ELR (cell line): ENCODE data around the gene PTPRN2.
"Not testable (repeated sequence)": the region's sequence is repeated elsewhere in the genome, so short reads cannot be mapped to it uniquely, and the experiment has no call there.

Source experiments
- DNase-seq: peaks from one replicate; pipeline ENCODE4 v3.0.0-alpha.2; 2015; ENCODE audit warnings: low read depth

The PTPRN2 gene

DNA sequence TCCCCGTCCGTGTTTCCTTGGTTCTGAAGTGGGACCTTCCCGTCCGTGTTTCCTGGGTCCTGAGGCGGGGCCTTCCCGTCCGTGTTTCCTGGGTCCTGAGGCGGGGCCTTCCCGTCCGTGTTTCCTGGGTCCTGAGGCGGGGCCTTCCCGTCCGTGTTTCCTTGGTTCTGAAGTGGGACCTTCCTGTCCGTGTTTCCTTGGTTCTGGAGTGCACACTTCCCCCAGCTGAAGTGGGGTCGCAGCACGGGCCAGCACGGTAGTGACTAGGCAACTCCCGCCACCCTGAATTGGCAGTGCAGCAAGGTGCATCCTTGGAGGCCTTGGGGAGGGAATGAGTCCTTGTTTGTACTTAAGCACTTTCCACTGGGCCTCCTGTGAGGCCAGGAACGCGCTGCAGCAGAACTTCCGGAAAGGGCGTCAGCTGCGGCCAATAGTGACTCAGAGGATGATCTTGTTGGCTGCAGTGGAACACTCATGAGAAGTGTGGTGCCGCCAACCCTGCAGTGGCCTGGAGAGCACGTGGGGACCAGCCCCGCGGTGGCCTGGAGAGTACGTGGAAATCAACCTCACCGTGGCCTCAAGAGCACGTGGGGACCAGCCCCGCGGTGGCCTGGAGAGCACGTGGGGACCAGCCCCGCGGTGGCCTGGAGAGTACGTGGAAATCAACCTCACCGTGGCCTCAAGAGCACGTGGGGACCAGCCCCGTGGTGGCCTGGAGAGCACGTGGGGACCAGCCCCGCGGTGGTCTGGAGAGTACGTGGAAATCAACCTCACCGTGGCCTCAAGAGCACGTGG, 685.6 kb downstream of the PTPRN2 start:
- DNase-seq = not testable (repeated sequence)

DNA sequence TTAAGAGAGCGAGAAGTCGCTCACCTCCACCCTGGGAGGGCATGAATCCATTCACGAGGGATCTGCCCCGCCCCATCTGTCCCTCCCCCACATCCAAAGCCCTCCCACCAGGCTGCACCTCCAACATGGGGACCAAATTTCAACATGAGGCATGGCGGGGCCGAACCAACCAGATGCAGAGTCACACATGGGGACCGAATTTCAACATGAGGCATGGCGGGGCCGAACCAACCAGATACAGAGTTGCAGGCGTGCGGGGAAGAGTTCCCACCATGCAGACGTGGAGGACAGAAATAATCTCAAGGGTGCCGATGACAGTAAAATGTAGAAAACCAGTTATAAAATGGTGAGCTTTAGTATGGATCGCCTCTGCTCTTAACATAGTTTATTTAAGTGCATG, 686.5 kb downstream of the PTPRN2 start:
- no peak for DNase-seq

DNA sequence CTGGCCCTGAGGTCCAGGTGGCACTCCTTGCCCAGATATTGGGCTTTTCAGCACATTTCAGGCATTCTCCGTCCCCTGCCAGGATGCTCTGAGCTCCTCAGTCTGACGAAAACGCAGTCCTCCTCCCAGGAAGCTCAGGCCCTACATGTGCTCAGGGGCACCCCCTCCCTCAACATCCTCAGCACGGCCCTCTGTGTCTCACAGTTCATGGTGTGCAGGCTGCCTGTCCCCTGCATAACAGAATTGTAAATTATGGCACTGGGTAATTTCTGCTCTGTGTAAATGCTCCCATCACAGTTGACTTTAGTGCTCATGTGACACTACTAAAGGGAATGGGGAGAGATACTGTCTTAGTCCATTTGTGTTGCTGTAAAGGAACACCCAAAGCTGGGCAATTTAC, 687.1 kb downstream of the PTPRN2 start:
- no peak for DNase-seq

DNA sequence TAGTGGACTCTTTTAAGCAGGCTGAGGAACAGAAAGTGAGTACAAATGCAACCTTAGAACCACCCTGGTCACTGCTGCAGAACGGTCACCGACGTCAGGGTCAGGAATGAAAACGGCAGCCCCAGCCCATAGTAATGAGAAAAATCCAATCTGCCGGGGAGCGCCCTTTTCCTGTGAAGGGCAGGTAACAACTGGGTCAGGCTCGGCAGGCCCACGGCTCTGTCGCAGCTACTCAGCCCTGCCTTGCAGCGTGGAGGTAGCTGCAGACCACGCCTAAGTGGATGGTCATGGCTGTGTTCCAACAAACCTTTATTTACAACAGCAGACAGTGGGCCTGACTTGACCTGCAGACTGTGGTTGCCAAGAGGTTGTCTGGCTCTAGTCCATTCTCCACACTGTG, 687.6 kb downstream of the PTPRN2 start:
- DNase-seq = no peak

DNA sequence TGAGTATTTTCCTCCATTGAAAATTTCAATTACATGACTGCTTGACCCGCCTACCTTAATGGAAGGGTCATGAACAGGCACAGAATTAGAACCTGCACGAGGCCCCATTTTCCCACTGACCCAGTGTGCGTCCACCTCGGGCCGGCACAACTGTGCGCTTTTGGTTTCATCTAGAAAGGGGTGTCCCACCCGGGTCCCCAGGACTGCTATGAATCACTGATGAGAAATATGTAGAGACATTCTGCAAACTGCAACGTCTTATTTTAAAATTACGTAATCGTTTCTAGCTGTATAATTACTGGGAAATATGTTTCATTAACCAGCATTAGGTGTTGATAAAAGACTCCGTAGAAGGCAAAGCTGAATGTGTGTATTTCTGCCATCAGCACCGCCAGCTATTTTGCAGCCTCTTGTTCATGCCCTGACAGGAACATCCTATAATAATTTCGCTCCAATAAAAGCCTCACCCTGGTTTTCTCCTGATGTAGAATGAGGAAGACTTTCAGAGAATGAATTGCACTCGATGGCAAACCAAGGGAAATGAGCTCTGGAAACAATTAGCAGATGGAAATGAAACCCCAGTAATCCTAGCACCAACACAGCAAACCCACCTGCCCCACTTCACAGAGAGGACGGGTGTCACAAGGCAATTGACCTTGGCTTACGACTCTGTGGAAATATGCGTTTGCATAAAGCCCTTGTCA, 688.7 kb downstream of the PTPRN2 start:
- no peak for DNase-seq

DNA sequence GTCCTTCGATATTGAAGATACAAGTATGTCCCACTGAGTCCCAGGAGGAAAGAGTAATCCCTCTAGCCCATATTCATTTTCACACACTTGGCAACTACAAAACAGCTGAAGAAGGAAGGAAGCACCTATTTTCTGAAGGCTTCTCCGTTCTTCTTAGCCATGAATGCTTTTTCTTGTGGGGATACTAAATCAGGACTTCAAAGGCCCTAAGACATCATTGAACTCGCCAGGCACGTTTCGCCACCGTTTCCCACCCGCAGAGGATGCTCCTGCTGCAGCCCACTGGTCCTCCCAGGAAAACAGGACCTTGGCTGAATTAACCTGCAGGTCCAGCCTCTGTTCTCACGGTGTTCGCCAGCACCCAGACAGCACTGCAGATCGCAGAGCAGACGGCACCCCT, 689.4 kb downstream of the PTPRN2 start:
- no peak for DNase-seq

DNA sequence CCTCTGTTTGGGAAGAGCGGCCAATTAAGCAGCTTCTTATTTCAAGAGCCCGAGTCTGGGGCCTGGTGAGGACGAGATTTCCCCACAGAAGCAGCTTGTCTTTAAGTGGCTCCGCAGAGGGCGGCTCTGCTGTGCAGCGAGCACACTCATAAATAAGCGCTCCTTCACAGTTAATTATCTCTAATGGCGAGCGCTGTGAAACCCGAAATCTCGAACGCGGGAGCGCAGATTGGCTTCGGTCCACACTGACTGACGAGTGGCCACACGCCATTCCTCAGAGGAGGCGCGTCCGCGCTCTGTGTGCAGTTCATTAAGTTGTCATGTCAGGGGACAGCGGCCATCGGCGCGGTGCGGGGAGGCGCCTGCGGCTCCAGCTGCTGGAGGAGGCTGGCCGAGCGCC, 689.9 kb downstream of the PTPRN2 start:
- no peak for DNase-seq

DNA sequence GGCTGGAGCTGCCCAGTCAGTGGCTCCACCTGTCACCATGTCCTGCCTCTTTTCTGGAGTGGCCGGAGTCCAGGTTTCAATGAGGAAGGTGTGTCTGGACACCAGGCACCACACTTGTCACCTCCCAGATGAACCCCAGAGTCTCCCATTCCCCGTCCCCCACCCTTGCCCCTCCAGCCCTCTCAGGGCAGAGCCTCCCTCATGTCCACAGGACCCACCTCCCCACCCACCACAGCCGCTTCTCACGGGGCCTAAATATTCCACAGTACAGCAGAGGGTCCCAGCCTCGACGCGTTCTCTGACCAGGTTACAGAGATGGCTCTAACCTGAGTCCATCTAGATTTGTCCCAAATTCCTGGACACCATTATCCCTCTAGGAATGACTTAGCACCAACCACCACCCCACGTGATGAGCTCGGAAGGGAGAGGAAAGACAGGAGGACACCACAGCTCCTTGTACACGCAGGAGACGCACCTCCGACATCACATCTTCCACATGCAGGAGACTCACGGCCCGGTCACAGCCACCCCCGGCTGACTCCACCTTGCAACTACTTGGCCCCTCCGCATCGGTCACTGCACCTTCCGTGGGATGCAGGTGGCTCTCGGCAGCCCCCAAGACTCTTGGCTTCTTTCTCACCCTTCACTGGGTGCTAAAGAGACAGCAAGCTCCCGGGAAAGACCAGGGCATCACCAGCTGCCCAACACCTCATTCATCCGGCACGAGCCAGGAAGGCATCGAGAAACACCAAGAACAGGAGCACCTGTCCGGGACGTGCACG, 690.7 kb downstream of the PTPRN2 start:
- no peak for DNase-seq

DNA sequence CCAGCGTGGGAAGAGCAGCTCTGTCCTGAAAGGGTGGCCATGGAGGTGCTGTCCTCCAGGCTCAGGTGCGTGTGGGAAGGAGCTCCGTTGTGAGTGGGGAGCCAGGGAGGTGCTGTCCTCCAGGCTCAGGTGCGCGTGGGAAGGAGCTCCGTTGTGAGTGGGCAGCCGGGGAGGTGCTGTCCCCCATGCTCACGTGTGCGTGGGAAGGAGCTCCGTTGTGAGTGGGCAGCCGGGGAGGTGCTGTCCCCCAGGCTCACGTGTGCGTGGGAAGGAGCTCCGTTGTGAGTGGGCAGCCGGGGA, 691.3 kb downstream of the PTPRN2 start:
- DNase-seq = not testable (repeated sequence)

DNA sequence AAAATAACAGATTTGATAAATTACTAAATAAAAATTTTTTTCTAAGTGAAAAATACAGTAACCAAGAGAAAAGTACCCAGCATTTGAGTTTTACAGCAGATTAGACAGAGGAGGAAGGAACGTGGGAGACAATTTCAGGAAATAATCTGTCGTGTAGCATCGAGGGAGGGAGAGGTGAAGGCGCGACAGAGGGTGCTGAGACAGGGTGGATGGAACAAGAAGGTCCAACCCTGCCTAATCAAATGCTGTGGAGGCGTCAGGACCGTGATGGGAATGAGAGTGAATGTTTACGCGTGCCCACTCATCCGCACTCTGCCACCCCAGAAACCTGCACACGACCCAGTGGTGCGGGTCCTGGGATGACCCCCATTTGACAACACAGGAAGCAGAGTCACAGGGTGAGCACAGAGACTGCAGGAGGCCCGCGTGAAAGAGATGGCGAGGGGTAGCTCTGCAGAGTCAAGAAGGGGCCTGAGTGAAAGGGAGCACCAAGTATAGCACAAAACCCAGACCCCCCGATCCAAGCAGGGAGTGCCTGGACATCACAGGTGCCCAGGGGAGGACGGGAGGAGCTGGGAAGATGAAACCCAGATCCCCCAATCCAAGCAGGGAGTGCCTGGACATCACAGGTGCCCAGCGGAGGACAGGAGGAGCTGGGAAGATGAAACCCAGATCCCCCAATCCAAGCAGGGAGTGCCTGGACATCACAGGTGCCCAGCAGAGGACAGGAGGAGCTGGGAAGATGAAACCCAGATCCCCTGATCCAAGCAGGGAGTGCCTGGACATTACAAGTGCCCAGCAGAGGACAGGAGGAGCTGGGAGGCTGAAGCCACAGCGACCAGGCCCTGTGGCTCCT, 691.9 kb downstream of the PTPRN2 start:
- no peak for DNase-seq

DNA sequence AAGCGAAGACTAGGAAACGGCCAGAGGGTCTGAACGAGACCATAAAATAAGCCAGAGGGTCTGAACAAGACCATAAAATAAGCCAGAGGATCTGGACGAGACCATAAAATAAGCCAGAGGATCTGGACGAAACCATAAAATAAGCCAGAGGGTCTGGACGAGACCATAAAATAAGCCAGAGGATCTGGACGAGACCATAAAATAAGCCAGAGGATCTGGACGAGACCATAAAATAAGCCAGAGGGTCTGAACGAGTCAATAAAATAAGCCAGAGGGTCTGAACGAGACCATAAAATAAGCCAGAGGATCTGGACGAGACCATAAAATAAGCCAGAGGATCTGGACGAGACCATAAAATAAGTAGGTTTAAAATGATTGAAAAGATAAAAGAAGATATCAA, 692.5 kb downstream of the PTPRN2 start:
- DNase-seq = not testable (repeated sequence)

DNA sequence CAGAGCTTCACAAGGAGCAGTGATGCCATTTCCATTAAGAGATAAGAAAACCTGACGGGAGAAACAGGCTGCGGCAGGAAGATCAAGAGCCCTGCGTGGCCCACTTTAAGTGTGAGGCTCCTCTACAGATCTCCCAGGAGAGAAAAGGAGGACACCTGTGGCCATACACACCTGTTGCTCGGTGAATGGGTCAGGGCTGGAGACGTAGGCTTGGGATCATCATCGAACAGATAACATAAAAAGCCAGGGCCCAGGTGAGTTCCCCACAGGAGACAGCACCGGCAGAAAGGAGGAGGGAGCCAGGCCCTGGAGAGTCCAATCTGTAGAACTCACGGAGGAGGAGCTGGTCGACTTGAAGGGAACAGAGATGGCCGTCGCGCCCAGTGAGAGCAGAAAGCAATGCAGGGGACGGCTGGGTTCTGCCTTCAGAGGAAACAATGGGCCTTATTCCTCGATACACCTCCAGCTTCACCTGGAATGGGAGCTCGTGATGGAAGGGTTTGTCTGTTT, 694.0 kb downstream of the PTPRN2 start:
- DNase-seq = no peak

DNA sequence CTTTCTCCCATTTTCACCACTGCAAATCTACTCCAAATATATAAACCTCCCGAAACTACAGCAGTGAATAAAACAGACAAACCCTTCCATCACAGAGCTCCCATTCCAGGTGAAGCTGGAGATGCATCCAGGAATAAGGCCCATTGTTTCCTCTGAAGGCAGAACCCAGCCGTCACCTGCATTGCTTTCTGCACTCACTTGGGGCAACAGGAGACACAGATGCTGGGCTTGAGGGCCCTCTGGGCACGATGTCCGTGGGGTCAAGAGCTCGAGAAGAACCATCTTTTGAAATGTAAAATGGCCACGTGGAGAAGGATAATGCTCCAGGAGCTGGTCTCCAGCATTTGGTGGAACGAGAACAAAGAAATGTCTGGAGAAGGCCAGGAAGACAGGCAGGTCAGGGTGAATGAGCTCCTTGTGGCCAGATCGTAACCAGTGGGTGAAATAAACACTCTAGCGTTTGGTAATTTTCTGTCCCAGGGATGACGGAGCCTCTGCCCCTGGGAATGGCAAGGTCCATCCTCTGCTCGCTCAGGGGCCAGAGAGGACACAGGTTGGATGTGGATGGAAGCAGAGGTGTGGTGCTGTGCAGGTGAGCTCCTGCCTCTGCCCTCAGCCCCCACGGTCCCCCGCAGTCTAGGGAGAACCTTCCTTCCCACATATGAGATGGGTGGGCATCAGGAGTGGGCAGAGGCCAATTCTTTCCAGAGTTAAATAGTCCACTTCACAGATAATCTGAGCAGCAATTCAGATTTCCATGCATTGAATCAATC, 694.7 kb downstream of the PTPRN2 start:
- DNase-seq = no peak

DNA sequence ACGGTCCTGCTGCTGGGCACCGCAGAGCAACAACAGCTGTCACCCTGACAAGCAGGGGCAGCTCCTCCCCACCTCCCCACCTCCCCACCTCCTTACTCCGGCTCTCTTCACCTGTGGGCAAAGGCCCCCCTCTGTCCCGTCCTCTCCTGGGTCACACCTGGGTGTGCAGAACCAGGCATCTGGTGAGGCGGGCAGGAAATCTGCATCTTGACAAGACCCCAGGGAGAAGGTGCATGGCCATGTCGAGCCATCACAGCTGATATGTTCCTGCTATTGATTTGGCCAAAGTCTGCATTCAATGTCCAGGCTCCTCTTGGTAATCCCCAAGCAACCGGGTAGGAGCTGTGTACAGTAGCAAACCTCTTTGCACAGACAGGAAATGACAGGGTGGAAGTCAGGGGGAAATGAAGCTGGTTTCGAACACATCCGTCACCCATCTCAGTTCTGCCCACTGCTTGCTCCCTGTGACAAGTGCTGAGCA, 696.7 kb downstream of the PTPRN2 start:
- DNase-seq = no peak

DNA sequence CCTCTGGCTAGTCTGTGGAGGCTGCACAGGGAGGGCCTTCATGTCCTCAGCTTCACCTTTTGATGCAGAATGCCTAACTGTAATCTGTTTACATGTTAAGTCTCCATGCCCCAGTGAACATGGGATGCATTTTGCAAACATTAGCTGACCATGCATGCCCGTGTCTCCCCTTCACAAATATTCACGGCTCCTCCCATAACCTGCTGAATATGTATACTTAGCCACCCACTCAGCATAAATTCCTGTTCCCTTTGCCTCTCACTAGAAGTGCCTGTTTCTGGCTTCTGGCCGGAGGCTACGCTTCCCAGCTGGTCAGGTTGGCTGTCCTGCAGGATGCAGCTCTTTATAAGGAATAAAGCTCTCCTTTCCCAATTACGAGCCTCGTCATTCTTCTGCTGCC, 698.1 kb downstream of the PTPRN2 start:
- no peak for DNase-seq

DNA sequence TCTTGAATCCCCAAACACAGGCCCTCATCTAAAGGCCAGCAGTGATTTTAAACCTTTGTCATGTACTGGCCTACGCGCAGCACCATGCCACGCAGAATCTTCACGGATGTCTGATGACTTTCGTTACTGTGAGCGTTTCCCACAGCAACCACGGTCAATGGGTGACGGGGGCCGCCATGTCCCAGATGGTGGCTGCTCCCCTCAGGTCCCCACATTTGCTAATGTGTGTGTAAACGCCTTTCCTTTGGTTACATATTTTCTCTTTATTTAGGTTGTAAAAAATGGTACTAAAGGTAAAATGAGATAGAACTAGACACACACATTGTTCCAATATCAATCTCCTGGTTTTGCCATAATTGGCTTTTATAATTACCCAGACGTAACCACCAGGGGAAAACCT, 699.0 kb downstream of the PTPRN2 start:
- no peak for DNase-seq

DNA sequence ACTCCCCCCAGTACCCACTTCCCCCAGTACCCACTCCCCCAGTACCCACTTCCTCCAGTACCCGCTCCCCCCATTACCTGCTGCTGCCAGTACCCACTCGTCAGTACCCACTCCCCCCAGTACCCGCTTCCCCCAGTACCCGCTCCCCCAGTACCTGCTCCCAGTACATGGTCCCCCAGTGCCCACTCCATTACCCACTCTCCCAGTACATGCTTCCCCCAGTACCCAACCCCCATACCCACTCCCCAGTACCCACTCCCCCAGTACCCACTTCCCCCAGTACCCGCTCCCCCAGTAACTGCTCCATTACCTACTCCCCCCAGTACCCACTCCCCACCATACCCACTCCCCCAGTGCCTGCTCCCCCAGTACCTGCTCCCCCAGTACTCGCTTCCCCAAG, 700.2 kb downstream of the PTPRN2 start:
- DNase-seq = no peak

DNA sequence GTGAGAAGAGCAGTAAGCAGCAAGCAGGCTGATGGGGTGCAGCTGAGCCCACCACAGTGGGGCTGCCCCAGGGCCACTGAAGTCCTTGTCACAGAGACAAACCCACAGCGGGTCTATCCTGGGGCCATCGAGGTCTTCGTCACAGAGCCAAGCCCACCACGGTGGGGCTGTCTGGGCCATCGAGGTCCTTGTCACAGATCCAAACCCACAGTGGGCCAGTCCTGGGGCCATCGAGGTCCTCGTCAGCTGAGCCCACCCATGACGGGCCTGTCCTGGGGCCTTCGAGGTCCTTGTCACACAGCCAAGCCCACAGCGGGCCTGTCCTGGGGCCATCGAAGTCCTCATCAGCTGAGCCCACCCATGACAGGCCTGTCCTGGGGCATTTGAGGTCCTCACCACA, 700.9 kb downstream of the PTPRN2 start:
- DNase-seq = no peak

DNA sequence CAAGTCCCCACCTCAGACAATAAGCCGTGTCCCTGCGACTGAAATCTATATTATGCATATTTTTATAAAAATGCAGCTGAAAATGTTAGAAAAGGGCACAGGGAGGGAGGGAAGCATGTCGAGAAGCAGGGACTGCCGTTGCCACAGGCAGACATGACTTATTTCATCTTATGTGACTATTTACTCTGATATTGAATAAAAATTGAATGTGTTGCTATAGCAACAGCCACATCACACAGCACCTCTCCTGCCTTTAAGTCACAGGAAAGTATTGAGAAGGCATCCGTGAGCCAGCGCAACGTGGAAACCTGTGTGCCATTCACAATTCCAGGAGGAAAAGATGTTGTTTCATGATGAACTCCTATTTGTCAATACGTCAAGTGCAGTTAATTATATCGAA, 701.4 kb downstream of the PTPRN2 start:
- no peak for DNase-seq

DNA sequence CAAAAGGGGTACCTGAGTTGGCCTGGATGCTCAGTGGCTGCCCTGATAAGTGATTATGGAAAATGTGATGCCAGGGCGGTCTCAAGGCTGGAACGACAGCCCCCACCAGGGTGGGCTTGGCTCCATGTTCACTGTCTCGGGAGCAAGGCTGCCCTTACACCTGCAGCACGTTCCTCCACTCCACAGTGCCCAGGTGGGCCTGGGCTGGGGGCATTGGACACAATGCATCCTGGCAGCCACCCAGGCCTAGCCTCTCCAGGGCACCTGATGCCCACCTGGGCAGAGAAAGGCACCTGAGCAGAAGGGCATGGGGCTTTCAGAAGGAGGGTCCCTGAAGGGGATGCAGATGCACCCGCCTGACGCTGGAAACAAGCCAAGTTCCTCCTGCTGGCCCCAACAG, 702.5 kb downstream of the PTPRN2 start:
- no peak for DNase-seq

DNA sequence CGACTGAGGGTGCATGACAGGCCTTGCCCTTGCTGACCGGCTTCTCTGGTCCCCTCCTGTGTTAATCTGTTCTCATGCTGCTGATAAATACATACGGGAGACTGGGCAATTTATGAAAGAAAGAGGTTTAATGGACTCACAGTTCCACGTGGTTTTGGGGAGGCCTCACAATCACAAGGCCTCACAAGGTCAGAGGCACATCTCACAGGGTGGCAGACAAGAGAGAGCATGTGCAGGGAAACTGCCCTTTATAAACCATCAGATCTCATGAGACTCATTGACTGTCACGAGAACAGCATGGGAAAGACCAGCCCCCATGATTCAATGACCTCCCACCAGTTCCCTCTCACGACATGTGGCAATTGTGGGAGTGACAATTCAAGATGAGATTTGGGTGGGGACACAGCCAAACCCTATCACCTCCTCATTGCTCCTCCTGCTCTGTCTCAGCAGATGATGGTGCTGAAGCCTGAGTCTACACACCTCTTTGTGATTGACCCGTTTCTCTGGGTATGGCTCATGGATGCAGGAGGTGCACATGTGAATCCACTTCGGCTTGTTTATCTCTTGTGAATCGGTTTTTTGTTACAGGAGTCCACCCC, 703.1 kb downstream of the PTPRN2 start:
- no peak for DNase-seq
